K562 (cell line): ENCODE results near the gene CCL24. TPM values are rescaled to one million over a fixed set of nuclear protein-coding genes. Genes with fewer than 3 reads are reported as not detected.

ENCODE experiments used
- DEAF1 ChIP-seq: fragments of 450-650 bp; formaldehyde crosslinking; IDR thresholded peaks from 2 replicates; pipeline ENCODE4 v1.4.0; 2020; ENCODE audit warnings: mild to moderate bottlenecking, moderate library complexity
- DNMT1 ChIP-seq: fragments of 450-650 bp; IDR thresholded peaks from 2 replicates; pipeline ENCODE4 v1.6.1; 2016; ENCODE audit warnings: antibody characterized with exemption, mild to moderate bottlenecking
- E2F1 ChIP-seq: sonication (generic); formaldehyde crosslinking; IDR thresholded peaks from 2 replicates; pipeline ENCODE4 v1.8.1; 2023; ENCODE audit warnings: mild to moderate bottlenecking, missing genetic modification reagents, moderate library complexity
- ETV5 ChIP-seq: sonication (generic); formaldehyde crosslinking; IDR thresholded peaks from 2 replicates; pipeline ENCODE4 v1.4.0; 2020; ENCODE audit warnings: low read depth, mild to moderate bottlenecking, missing genetic modification reagents
- HNRNPK ChIP-seq: fragments of 200-400 bp; formaldehyde crosslinking; IDR thresholded peaks from one replicate; pipeline ENCODE4 v1.6.1; 2018; ENCODE audit warnings: mild to moderate bottlenecking, low read depth, low read length; ENCODE audit not compliant: poor library complexity, severe bottlenecking
- RBM14 ChIP-seq: fragments of 200-400 bp; formaldehyde crosslinking; IDR thresholded peaks from 2 replicates; pipeline ENCODE4 v1.6.1; 2018; ENCODE audit warnings: low read depth, mild to moderate bottlenecking, low read length, moderate library complexity, borderline replicate concordance; ENCODE audit not compliant: insufficient read depth
- RBM15 ChIP-seq: fragments of 200-400 bp; formaldehyde crosslinking; IDR thresholded peaks from 2 replicates; pipeline ENCODE4 v1.6.1; 2018; ENCODE audit warnings: mild to moderate bottlenecking, low read length, moderate library complexity; ENCODE audit not compliant: insufficient read depth
- SIRT6 ChIP-seq: IDR thresholded peaks from one replicate; pipeline ENCODE4 v1.6.1; 2012; ENCODE audit warnings: low read depth, mild to moderate bottlenecking, control low read depth, inconsistent platforms, low read length, moderate library complexity
- SMARCE1 ChIP-seq: fragments of 450-650 bp; IDR thresholded peaks from 2 replicates; pipeline ENCODE4 v1.7.1; 2016; ENCODE audit warnings: mild to moderate bottlenecking
- STAT5A ChIP-seq: IDR thresholded peaks from 2 replicates; pipeline ENCODE4 v1.6.1; 2012; ENCODE audit warnings: low read length, inconsistent platforms, borderline replicate concordance
- THRA ChIP-seq: fragments of 450-650 bp; IDR thresholded peaks from 2 replicates; pipeline ENCODE4 v1.6.1; 2017; ENCODE audit warnings: mild to moderate bottlenecking, moderate library complexity
- UBTF ChIP-seq, 2 experiments: IDR thresholded peaks; 2 replicates each; pipeline ENCODE4 v1.6.1; 2012; ENCODE audit warnings: improper control_type of control experiment in 2 of 2, low read depth in 2 of 2, low read length in 2 of 2, borderline replicate concordance in 1 of 2
- ZBTB12 ChIP-seq: fragments of 250-450 bp; sonication (Bioruptor Pico); IDR thresholded peaks from 2 replicates; pipeline ENCODE4 v1.4.0; 2020
- ZNF280A ChIP-seq: fragments of 450-650 bp; IDR thresholded peaks from 2 replicates; pipeline ENCODE4 v1.6.1; 2018; ENCODE audit warnings: mild to moderate bottlenecking, low read depth; ENCODE audit not compliant: partially characterized antibody
- ZZZ3 ChIP-seq: fragments of 450-650 bp; IDR thresholded peaks from 2 replicates; pipeline ENCODE4 v1.6.1; 2016; ENCODE audit warnings: antibody characterized with exemption, mild to moderate bottlenecking, moderate library complexity
- polyA plus RNA-seq, 8 experiments: library from polyadenylated mRNA; depleted of rRNA in 4 of 8; stranded (reverse) in 5 of 8; unstranded in 3 of 8; fragments of >200 nt; fragmentation: Nextera tagmentation in 2 of 8; fragmentation: Illumina TruSeq in 1 of 8; extraction: Ambion mirVana in 2 of 8; extraction: Trizol in 1 of 8; gene quantifications; 2 replicates each; pipeline versions ENCODE4 v1.2.1 to v1.2.3, GENCODE V29; 2011 to 2014; ENCODE audit warnings: inconsistent platforms in 1 of 8, missing spikeins in 1 of 8
- total RNA-seq, 7 experiments: library from RNA; depleted of rRNA in 6 of 7; stranded (reverse); fragments of >200 nt in 6 of 7; fragmentation: Illumina TruSeq in 2 of 7; extraction: Trizol in 2 of 7; gene quantifications; 2 replicates each; pipeline versions ENCODE4 v1.2.1 to v1.2.3, GENCODE V29; 2011 to 2021; ENCODE audit warnings: low replicate concordance in 1 of 7

CCL24 gene
- total and polyA plus RNA-seq, 9 of the 15 experiments (the other 6 are each of a cell fraction or from before 2014, with no cell fraction given) = 0.45 to 3.6 (median 0.95) TPM; not detected in 1

- TF ChIP-seq DEAF1 (CRISPR knock-in tag) = no peak
- no peak for TF ChIP-seq THRA
- TF ChIP-seq SMARCE1 = peak; percentile 78
- TF ChIP-seq HNRNPK = no peak
- 0 out of 4 replicates have a peak, but pooled peaks of 1 of the 2 experiments have one; percentile 22 for TF ChIP-seq UBTF (IDR thresholded peaks at IDR 0.05; ENCODE audit: borderline replicate concordance in 1 of 2, low read depth in 2 of 2, low read length in 2 of 2)
- TF ChIP-seq STAT5A = peak; percentile 26; the same call in 1 of the 2 replicates
- TF ChIP-seq DNMT1 = no peak
- TF ChIP-seq ZBTB12 (CRISPR knock-in tag) = no peak
- no peak for TF ChIP-seq SIRT6
- TF ChIP-seq ZNF280A = no peak
- TF ChIP-seq RBM15 = no peak
- TF ChIP-seq ETV5 (CRISPR knock-in tag) = peak; percentile 76; the same call in 1 of the 2 replicates
- TF ChIP-seq RBM14 = no peak
- TF ChIP-seq E2F1 (CRISPR knock-in tag) = no peak
- no peak for TF ChIP-seq ZZZ3
Measured at GRCh38 chr7:75842836-75843446, 29.3 kb upstream of the CCL24 start (continued).
